IMR-90 (cell line): ENCODE measurements around the gene CLTRN. TPM values are rescaled to one million over a fixed set of nuclear protein-coding genes. Genes with fewer than 3 reads are reported as not detected.

Source experiments
- ATAC-seq: fragments of 200-7000 bp; cut with Tn5 transposase; 2 replicates; pipeline ENCODE4 v1.9.1; 2020; ENCODE audit warnings: low read depth, mild to moderate bottlenecking, moderate library complexity
- BruUV-seq: library from RNA; stranded (reverse); fragments of 400-500 nt; replicated peaks from 2 replicates; lab custom pipeline; 2021; lab: Mats Ljungman, UMichigan
- CTCF ChIA-PET: fragments of 300-600 bp; formaldehyde crosslinking; extraction: SDS; loops from one replicate; lab custom pipeline; 2021; ENCODE audit warnings: antibody characterized with exemption; lab: Yijun Ruan, JAX
- POLR2A ChIA-PET: fragments of 300-600 bp; sonication (Branson Sonifier 250); formaldehyde crosslinking; loops from one replicate; lab custom pipeline; 2022; ENCODE audit warnings: antibody characterized with exemption; ENCODE audit not compliant: unreplicated experiment; lab: Charles Lee
- DNase-seq: peaks from one replicate; pipeline ENCODE4 v3.0.0; 2013
- H2AFZ ChIP-seq: replicated peaks from 2 replicates; pipeline ENCODE3; 2013; ENCODE audit warnings: low read length, mild to moderate bottlenecking; ENCODE audit not compliant: poor library complexity
- H2AK5ac ChIP-seq: 2 replicates; pipeline ENCODE4 v1.6.1; 2013; ENCODE audit warnings: low read depth, low read length, inconsistent platforms
- H2AK9ac ChIP-seq: replicated peaks from 2 replicates; pipeline ENCODE3; 2013; ENCODE audit warnings: mild to moderate bottlenecking, low read depth, low read length, moderate library complexity; ENCODE audit not compliant: poor library complexity
- H2BK120ac ChIP-seq: 2 replicates; pipeline ENCODE4 v1.6.1; 2013; ENCODE audit warnings: low read depth, low read length, inconsistent platforms
- H2BK15ac ChIP-seq: 3 replicates; pipeline ENCODE4 v1.6.1; 2013; ENCODE audit warnings: low read depth, low read length, inconsistent platforms
- H2BK20ac ChIP-seq: 2 replicates; pipeline ENCODE4 v1.6.1; 2013; ENCODE audit warnings: low read depth, mild to moderate bottlenecking, inconsistent platforms, low read length, moderate library complexity
- H2BK5ac ChIP-seq: 2 replicates; pipeline ENCODE4 v1.6.1; 2013; ENCODE audit warnings: mild to moderate bottlenecking, low read depth, low read length, inconsistent platforms; ENCODE audit not compliant: poor library complexity, severe bottlenecking
- H3K14ac ChIP-seq: replicated peaks from 2 replicates; pipeline ENCODE4 v1.6.1; 2013; ENCODE audit warnings: low read depth, low read length, inconsistent platforms
- H3K18ac ChIP-seq: 2 replicates; pipeline ENCODE4 v1.6.1; 2013; ENCODE audit warnings: low read depth, low read length, control low read depth
- H3K23ac ChIP-seq: 2 replicates; pipeline ENCODE4 v1.6.1; 2013; ENCODE audit warnings: low read depth, low read length, inconsistent platforms
- H3K27ac ChIP-seq: 2 replicates; pipeline ENCODE4 v1.5.1; 2013; ENCODE audit warnings: mild to moderate bottlenecking, control low read depth, low read length; ENCODE audit not compliant: insufficient read depth
- H3K27me3 ChIP-seq: 2 replicates; pipeline ENCODE4 v1.6.1; 2013; ENCODE audit warnings: low read length; ENCODE audit not compliant: control insufficient read depth, insufficient read depth
- H3K36me3 ChIP-seq: 2 replicates; pipeline ENCODE4 v1.6.1; 2013; ENCODE audit warnings: low read length, mixed read lengths; ENCODE audit not compliant: control insufficient read depth, insufficient read depth
- H3K4ac ChIP-seq: 2 replicates; pipeline ENCODE4 v1.6.1; 2013; ENCODE audit warnings: low read depth, low read length, inconsistent platforms
- H3K4me1 ChIP-seq: 2 replicates; pipeline ENCODE4 v1.6.1; 2013; ENCODE audit warnings: low read length, mixed read lengths; ENCODE audit not compliant: control insufficient read depth, insufficient read depth
- H3K4me2 ChIP-seq: 2 replicates; pipeline ENCODE4 v1.6.1; 2013; ENCODE audit warnings: low read depth, mild to moderate bottlenecking, control low read depth, low read length, moderate library complexity
- H3K4me3 ChIP-seq: 2 replicates; pipeline ENCODE4 v1.5.1; 2013; ENCODE audit warnings: low read depth, mild to moderate bottlenecking, control low read depth, low read length, moderate library complexity; ENCODE audit not compliant: insufficient read depth
- H3K56ac ChIP-seq: 2 replicates; pipeline ENCODE4 v1.6.1; 2013; ENCODE audit warnings: low read length, inconsistent platforms; ENCODE audit not compliant: insufficient read depth; ENCODE audit errors: extremely low read depth
- H3K79me1 ChIP-seq, 2 experiments: 2 replicates each; pipeline ENCODE4 v1.6.1; 2013; ENCODE audit warnings: low read length in 2 of 2, inconsistent platforms in 1 of 2, low read depth in 1 of 2
- H3K9ac ChIP-seq: 2 replicates; pipeline ENCODE4 v1.6.1; 2013; ENCODE audit warnings: low read depth, low read length, control low read depth
- H3K9me1 ChIP-seq: 2 replicates; pipeline ENCODE4 v1.6.1; 2013; ENCODE audit warnings: low read length, inconsistent platforms; ENCODE audit not compliant: insufficient read depth
- H3K9me3 ChIP-seq: 2 replicates; pipeline ENCODE4 v1.6.1; 2013; ENCODE audit warnings: low read length; ENCODE audit not compliant: control insufficient read depth, insufficient read depth
- H4K20me1 ChIP-seq: 2 replicates; pipeline ENCODE4 v1.6.1; 2013; ENCODE audit warnings: low read length, inconsistent platforms; ENCODE audit not compliant: insufficient read depth
- H4K5ac ChIP-seq: 2 replicates; pipeline ENCODE4 v1.6.1; 2013; ENCODE audit warnings: mild to moderate bottlenecking, low read depth, low read length, control low read depth
- H4K8ac ChIP-seq, 2 experiments: 2 replicates each; pipeline ENCODE4 v1.6.1; 2013; ENCODE audit warnings: low read depth in 2 of 2, low read length in 2 of 2, control low read depth in 1 of 2, inconsistent platforms in 1 of 2
- H4K91ac ChIP-seq: 2 replicates; pipeline ENCODE4 v1.6.1; 2013; ENCODE audit warnings: low read depth, low read length, inconsistent platforms; ENCODE audit not compliant: insufficient read depth
- CEBPB ChIP-seq: IDR thresholded peaks from 2 replicates; pipeline ENCODE4 v1.6.1; 2012; ENCODE audit warnings: low read depth, low read length, improper control_type of control experiment
- MXI1 ChIP-seq: IDR thresholded peaks from 2 replicates; pipeline ENCODE4 v1.6.1; 2012; ENCODE audit warnings: low read depth, mild to moderate bottlenecking, low read length, moderate library complexity, borderline replicate concordance
- RFX5 ChIP-seq: IDR thresholded peaks from 2 replicates; pipeline ENCODE4 v1.8.0; 2012; ENCODE audit warnings: low read depth, mild to moderate bottlenecking, low read length, moderate library complexity
- SMC3 ChIP-seq: fragments of 150-350 bp; IDR thresholded peaks from 2 replicates; pipeline ENCODE4 v1.6.1; 2016; ENCODE audit warnings: low read depth, mild to moderate bottlenecking, antibody characterized with exemption, low read length, moderate library complexity
- WGBS, 2 experiments: methylation state at CpG; one replicate each; pipeline versions ENCODE4 v1.1.5 to v1.1.7; 2013; ENCODE audit warnings: missing lambda C conversion rate in 2 of 2; ENCODE audit not compliant: insufficient read length in 1 of 2; ENCODE audit errors: extremely low coverage in 2 of 2; 5-methylcytosine and 5-hydroxymethylcytosine counted together
- dilution Hi-C: fragments of 300-500 bp; cut with HindIII; formaldehyde crosslinking; loops from one replicate; pipeline ENCODE4 v1.14.3; 2018; ENCODE audit warnings: low sequenced_read_pairs; ENCODE audit not compliant: unreplicated experiment
- in situ Hi-C: fragments of 300-500 bp; cut with MboI; formaldehyde crosslinking; loops from 3 replicates; pipeline ENCODE4 v1.14.3; 2019; ENCODE audit warnings: low sequenced_read_pairs, inconsistent platforms, mixed read lengths
- intact Hi-C: fragments of 100-400 bp; cut with micrococcal nuclease; formaldehyde crosslinking; loops from 2 replicates; pipeline ENCODE4 v1.10.0; 2022
- polyA plus RNA-seq, 3 experiments: library from polyadenylated mRNA; depleted of rRNA; stranded (reverse); fragments of >200 nt; gene quantifications; 2 replicates each; pipeline ENCODE4 v1.2.3, GENCODE V29; 2012; ENCODE audit warnings: low replicate concordance in 1 of 3
- total RNA-seq: library from RNA; depleted of rRNA; stranded (reverse); fragments of >200 nt; gene quantifications from 2 replicates; pipeline ENCODE4 v1.2.3, GENCODE V29; 2012
- TF ChIP-seq, protein P1 (sequence below): fragments of 150-350 bp; IDR thresholded peaks from 2 replicates; pipeline ENCODE4 v1.6.1; 2016; ENCODE audit warnings: low read depth, mild to moderate bottlenecking, low read length, moderate library complexity, borderline replicate concordance
- TF ChIP-seq, protein P2 (sequence below): conservative IDR thresholded peaks from 2 replicates; pipeline ENCODE4 v1.5.1; 2012; ENCODE audit warnings: mild to moderate bottlenecking, low read depth, low read length, improper control_type of control experiment

Gene CLTRN
- total and polyA plus RNA-seq, 2 of the 4 experiments (the other 2 are of a cell fraction), result under 0.01 to 0.17 TPM

- Histone ChIP-seq H3K36me3 (no peaks in the 10 kb centered on the region), H3K9ac (no peak within 1 kb of the TSS), H2AK9ac (no peak within 1 kb of the TSS), H4K5ac (no peak within 1 kb of the TSS), H3K79me1 (no peaks in the 10 kb centered on the region), H3K4me3 (no peak within 1 kb of the TSS), H4K20me1 (no peaks in the 10 kb centered on the region), H3K9me3 (no peaks in the 10 kb centered on the region), H3K14ac (no peak within 1 kb of the TSS), H3K27me3 (peaks cover 14% of the 10 kb centered on the region), H4K8ac (no peak within 1 kb of the TSS), H3K9me1 (no peaks in the 10 kb centered on the region), H3K18ac (no peak within 1 kb of the TSS), H2BK15ac (no peak within 1 kb of the TSS), H3K56ac (no peak within 1 kb of the TSS), H2BK120ac (no peak within 1 kb of the TSS), H3K4me2 (no peak within 1 kb of the TSS), H4K91ac (no peak within 1 kb of the TSS), H2BK5ac (no peak within 1 kb of the TSS), H2AK5ac (no peak within 1 kb of the TSS), H2AFZ (no peak within 1 kb of the TSS), H3K23ac (no peak within 1 kb of the TSS), H3K27ac (no peak within 1 kb of the TSS), H3K4me1 (no peaks in the 10 kb centered on the region), H3K4ac (no peak within 1 kb of the TSS), H2BK20ac (no peak within 1 kb of the TSS)
- in situ Hi-C loops, result no loop called here
- no peak for DNase-seq
- ChIA-PET CTCF (no interaction called here), POLR2A (no interaction called here)
- ATAC-seq, result no peak
- dilution Hi-C loops, result no loop called here
- no CpG with 5 or more reads among the region's 4 CpGs for WGBS, 2 experiments
- intact Hi-C loops, result no loop called here
- no TSS peak for BruUV-seq
- TF ChIP-seq RFX5 (no peak), MXI1 (no peak), SMC3 (no peak), CEBPB (no peak)
- TF ChIP-seq, protein P1, sequence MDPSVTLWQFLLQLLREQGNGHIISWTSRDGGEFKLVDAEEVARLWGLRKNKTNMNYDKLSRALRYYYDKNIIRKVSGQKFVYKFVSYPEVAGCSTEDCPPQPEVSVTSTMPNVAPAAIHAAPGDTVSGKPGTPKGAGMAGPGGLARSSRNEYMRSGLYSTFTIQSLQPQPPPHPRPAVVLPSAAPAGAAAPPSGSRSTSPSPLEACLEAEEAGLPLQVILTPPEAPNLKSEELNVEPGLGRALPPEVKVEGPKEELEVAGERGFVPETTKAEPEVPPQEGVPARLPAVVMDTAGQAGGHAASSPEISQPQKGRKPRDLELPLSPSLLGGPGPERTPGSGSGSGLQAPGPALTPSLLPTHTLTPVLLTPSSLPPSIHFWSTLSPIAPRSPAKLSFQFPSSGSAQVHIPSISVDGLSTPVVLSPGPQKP, result no peak
- TF ChIP-seq, protein P2, sequence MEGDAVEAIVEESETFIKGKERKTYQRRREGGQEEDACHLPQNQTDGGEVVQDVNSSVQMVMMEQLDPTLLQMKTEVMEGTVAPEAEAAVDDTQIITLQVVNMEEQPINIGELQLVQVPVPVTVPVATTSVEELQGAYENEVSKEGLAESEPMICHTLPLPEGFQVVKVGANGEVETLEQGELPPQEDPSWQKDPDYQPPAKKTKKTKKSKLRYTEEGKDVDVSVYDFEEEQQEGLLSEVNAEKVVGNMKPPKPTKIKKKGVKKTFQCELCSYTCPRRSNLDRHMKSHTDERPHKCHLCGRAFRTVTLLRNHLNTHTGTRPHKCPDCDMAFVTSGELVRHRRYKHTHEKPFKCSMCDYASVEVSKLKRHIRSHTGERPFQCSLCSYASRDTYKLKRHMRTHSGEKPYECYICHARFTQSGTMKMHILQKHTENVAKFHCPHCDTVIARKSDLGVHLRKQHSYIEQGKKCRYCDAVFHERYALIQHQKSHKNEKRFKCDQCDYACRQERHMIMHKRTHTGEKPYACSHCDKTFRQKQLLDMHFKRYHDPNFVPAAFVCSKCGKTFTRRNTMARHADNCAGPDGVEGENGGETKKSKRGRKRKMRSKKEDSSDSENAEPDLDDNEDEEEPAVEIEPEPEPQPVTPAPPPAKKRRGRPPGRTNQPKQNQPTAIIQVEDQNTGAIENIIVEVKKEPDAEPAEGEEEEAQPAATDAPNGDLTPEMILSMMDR, result no peak
These were observed 63.9 kb downstream of the CLTRN start, which contains the start of gene ACE2 for GRCh38 chrX:15600745-15601144. TSS of gene ACE2 (minus strand) at chrX:15600960. CDS start at chrX:15600911, 49 bp downstream.
